ENCODE results near the gene DOK5. TPM values are rescaled to one million over a fixed set of nuclear protein-coding genes. Genes with fewer than 3 reads are reported as not detected.

DOK5 gene
- total and polyA plus RNA-seq, 12 donors = 0.29 to 2.0 (median 1.2) TPM; not detected in 1

GRCh38 chr20:54694516-54694915 is 219.1 kb downstream of the DOK5 start:
- intact Hi-C loops (cut with DNase I) = no loop called here

GRCh38 chr20:54698373-54698772 is 223.0 kb downstream of the DOK5 start:
- H3K4me1 ChIP-seq (replicated peaks in 1 of 2) = no peaks in the 10 kb centered on the region
- TF ChIP-seq CTCF (IDR thresholded peaks at IDR 0.05) (no peak), POLR2A (IDR thresholded peaks at IDR 0.05) (no peak)
- no peak overlapping the region for H3K4me3 ChIP-seq
- no peak overlapping the region for H3K27ac ChIP-seq
- WGBS, 4 donors = 36 to 64% (median 50%) methylated on average over 1 of the region's 1 CpG
- intact Hi-C loops (cut with DNase I) = no loop called here
- no peaks in the 10 kb centered on the region for H3K9me3 ChIP-seq (replicated peaks in 1 of 3)
- H3K36me3 ChIP-seq (replicated peaks in 1 of 2) = no peaks in the 10 kb centered on the region
- no peaks in the 10 kb centered on the region for H3K27me3 ChIP-seq
- no peak for DNase-seq

More at GRCh38 chr20:54694516-54694915, 219.1 kb downstream of the DOK5 start:
- Histone ChIP-seq H3K36me3 (replicated peaks in 1 of 2) (no peaks in the 10 kb centered on the region), H3K9me3 (replicated peaks in 1 of 3) (no peaks in the 10 kb centered on the region), H3K27me3 (no peaks in the 10 kb centered on the region), H3K27ac (no peak overlapping the region), H3K4me3 (no peak overlapping the region), H3K4me1 (replicated peaks in 1 of 2) (no peaks in the 10 kb centered on the region)
- DNase-seq = no peak
- 74 to 92% (median 83%) methylated on average over 3 of the region's 3 CpGs for WGBS, 4 donors
- TF ChIP-seq POLR2A (IDR thresholded peaks at IDR 0.05) (no peak), CTCF (IDR thresholded peaks at IDR 0.05) (no peak)

Data from adrenal gland (tissue), 12 donors.